GM12864 (cell line): ENCODE data around the gene MOB3A.

ENCODE experiments used
- DNase-seq: peaks from one replicate; pipeline ENCODE4 v3.0.0-alpha.2; 2011; ENCODE audit warnings: low read depth
- H3K4me3 ChIP-seq: 2 replicates; pipeline ENCODE4 v1.5.1; 2011; ENCODE audit warnings: mild to moderate bottlenecking, low read depth, low read length, control low read depth
- TF ChIP-seq, protein P1 (sequence below): IDR thresholded peaks from 2 replicates; pipeline ENCODE4 v1.5.1; 2011; ENCODE audit warnings: low read depth, mild to moderate bottlenecking, moderate library complexity, low read length, control low read depth, inconsistent platforms; ENCODE audit errors: missing control alignments

Gene MOB3A

DNA sequence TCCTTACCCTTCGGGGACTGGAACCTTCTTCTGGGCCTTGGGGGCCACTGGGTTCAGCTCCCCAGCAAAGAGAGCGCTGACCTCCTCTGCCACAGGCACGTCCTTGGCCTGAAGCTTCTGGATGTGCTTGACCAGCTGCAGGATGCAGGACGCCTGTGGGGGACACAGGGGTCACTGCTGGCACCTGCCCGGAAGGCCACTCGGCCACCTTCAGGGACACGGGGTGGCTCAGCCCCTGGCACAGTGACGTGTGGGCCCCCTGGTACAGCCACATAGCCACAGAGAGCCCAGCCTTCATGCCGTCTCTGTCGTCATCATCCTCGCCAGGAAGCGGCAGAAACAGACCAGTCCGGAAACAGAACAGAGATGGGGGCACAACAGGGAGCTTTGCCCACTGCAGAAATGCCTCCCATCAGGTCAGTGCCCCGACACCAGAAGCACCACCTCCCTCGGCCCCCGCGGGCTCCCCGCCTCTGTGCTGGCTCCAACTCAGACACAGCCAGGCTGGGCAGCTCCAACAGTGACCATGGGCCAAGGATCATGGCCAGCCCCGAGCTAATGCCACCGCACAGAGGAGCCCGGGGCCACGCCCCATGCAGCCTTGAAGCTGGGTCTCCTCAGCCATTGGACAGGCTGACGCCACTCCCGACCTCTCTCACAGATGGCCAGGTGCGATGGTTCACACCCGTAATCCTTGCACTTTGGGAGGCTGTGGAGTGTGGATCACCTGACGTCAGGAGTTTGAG lies 21.3 kb upstream of the MOB3A start:
- DNase-seq, result no peak
- no peak overlapping the region for H3K4me3 ChIP-seq
- TF ChIP-seq, protein P1, sequence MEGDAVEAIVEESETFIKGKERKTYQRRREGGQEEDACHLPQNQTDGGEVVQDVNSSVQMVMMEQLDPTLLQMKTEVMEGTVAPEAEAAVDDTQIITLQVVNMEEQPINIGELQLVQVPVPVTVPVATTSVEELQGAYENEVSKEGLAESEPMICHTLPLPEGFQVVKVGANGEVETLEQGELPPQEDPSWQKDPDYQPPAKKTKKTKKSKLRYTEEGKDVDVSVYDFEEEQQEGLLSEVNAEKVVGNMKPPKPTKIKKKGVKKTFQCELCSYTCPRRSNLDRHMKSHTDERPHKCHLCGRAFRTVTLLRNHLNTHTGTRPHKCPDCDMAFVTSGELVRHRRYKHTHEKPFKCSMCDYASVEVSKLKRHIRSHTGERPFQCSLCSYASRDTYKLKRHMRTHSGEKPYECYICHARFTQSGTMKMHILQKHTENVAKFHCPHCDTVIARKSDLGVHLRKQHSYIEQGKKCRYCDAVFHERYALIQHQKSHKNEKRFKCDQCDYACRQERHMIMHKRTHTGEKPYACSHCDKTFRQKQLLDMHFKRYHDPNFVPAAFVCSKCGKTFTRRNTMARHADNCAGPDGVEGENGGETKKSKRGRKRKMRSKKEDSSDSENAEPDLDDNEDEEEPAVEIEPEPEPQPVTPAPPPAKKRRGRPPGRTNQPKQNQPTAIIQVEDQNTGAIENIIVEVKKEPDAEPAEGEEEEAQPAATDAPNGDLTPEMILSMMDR, result no peak

GRCh38 chr19:2116507-2116906 lies 20.4 kb upstream of the MOB3A start:
- no peak overlapping the region for H3K4me3 ChIP-seq
- no peak for DNase-seq
- TF ChIP-seq, protein P1, result no peak

DNA sequence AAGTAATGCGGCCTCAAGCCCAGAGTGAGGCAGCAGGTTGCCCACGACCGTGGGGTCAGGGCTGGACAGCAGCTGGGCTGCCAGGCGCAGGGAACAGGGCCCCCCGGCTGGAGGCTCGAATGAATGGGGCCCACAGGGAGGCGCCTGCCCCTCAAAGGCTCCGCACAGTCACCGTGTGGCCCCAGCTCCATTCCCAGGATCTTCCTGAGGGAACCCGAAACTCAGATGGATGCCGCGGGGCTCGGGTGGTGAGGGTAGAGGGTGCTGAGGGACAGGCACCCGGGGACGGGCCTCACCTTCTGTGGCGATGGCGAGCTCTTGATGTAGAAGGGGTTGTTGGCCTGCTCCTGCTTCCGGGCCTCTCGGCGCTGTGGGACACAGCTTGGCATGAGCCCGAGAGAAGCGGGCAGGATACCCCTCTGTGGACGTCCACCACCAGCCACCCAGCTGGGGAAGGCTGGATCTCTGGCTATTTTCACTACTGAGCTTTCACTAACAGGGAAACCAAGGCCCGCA lies 19.8 kb upstream of the MOB3A start:
- no peak for DNase-seq
- TF ChIP-seq, protein P1, result no peak

GRCh38 chr19:2115324-2115723 lies 19.2 kb upstream of the MOB3A start:
- no peak overlapping the region for H3K4me3 ChIP-seq
- TF ChIP-seq, protein P1, result no peak
- no peak for DNase-seq

More for the DNA sequence above, 19.8 kb upstream of the MOB3A start:
- H3K4me3 ChIP-seq, result no peak overlapping the region

GRCh38 chr19:2114821-2115220 lies 18.7 kb upstream of the MOB3A start:
- DNase-seq, result no peak
- TF ChIP-seq, protein P1, result no peak
- no peak overlapping the region for H3K4me3 ChIP-seq

- H3K4me3 ChIP-seq, result no peak overlapping the region
- DNase-seq, result no peak
- TF ChIP-seq, protein P1, result no peak
These were observed 18.1 kb upstream of the MOB3A start for GRCh38 chr19:2114218-2114617.
